K562 treated with DMSO at 1 percent for 4 hours (cell line): ENCODE measurements around the gene NKX1-2. TPM values are rescaled to one million over a fixed set of nuclear protein-coding genes. Genes with fewer than 3 reads are reported as not detected.

ENCODE experiments used
- total RNA-seq: library from RNA; unstranded; fragments of 300-600 nt; gene quantifications from 2 replicates; pipeline ENCODE4 v1.2.3, GENCODE V29; 2022; ENCODE audit not compliant: insufficient read depth

Gene NKX1-2
- total RNA-seq, result not detected in 2 replicates

GRCh38 chr10:124450012-124450782 lies at the start of gene NKX1-2:
NKX1-2 (minus strand) TSS chr10:124450035; CDS start chr10:124449943, 92 bp downstream.

GRCh38 chr10:124461642-124462347 lies 12.0 kb upstream of the NKX1-2 start, which contains the start of gene LHPP:
LHPP (plus strand) TSS chr10:124461823; CDS start chr10:124461863, 40 bp downstream.

GRCh38 chr10:124418726-124419501 lies 30.9 kb downstream of the NKX1-2 start, which contains the start of gene OAT:
OAT (minus strand) TSS chr10:124418923; CDS start chr10:124412171, 6,752 bp downstream.

Other genes starting within 250 kb of the NKX1-2 start
- gene OAT, start 31.1 kb downstream of the NKX1-2 start, total RNA-seq, result 83.4 and 99.9 TPM in 2 replicates
- 7.3 and 15.2 TPM in 2 replicates for gene LHPP, start 11.8 kb upstream of the NKX1-2 start, total RNA-seq